HG03520 (cell line): ENCODE data around the gene C2CD2.

Experiments used
- ATAC-seq: cut with Tn5 transposase; IDR thresholded peaks from one replicate; pipeline ENCODE4 v1.9.1; 2021; ENCODE audit warnings: mild to moderate bottlenecking, moderate library complexity; ENCODE audit not compliant: unreplicated experiment

C2CD2 gene

GRCh38 chr21:41975391-41976272 lies 21.8 kb upstream of the C2CD2 start:
- no peak for ATAC-seq

GRCh38 chr21:41974752-41975053 lies 20.9 kb upstream of the C2CD2 start:
- no peak for ATAC-seq

GRCh38 chr21:41973861-41974751 lies 20.3 kb upstream of the C2CD2 start:
- no peak for ATAC-seq

GRCh38 chr21:41973427-41973831 lies 19.6 kb upstream of the C2CD2 start:
- ATAC-seq, result no peak

- ATAC-seq, result no peak
Observed at GRCh38 chr21:41972511-41973205, 18.8 kb upstream of the C2CD2 start.

GRCh38 chr21:41971891-41972290 lies 18.1 kb upstream of the C2CD2 start:
- ATAC-seq, result no peak

GRCh38 chr21:41970751-41971653 lies 17.2 kb upstream of the C2CD2 start:
- ATAC-seq, result no peak

- no peak for ATAC-seq
Observed at GRCh38 chr21:41970106-41970391, 16.2 kb upstream of the C2CD2 start.

- no peak for ATAC-seq
Observed at GRCh38 chr21:41967708-41968107, 13.9 kb upstream of the C2CD2 start.

- ATAC-seq, result no peak
Observed at GRCh38 chr21:41966872-41967621, 13.2 kb upstream of the C2CD2 start.

GRCh38 chr21:41966041-41966833 lies 12.4 kb upstream of the C2CD2 start:
- no peak for ATAC-seq

- ATAC-seq, result no peak
Observed at GRCh38 chr21:41965461-41966013, 11.7 kb upstream of the C2CD2 start.

- ATAC-seq, result no peak
Observed at GRCh38 chr21:41965045-41965444, 11.2 kb upstream of the C2CD2 start.

- ATAC-seq, result no peak
Observed at GRCh38 chr21:41964171-41964570, 10.4 kb upstream of the C2CD2 start.

GRCh38 chr21:41962425-41962966 lies 8.7 kb upstream of the C2CD2 start:
- no peak for ATAC-seq

GRCh38 chr21:41961753-41962152 lies 7.9 kb upstream of the C2CD2 start:
- no peak for ATAC-seq

- ATAC-seq, result no peak
Observed at GRCh38 chr21:41961282-41961701, 7.5 kb upstream of the C2CD2 start.

GRCh38 chr21:41960386-41960785 lies 6.6 kb upstream of the C2CD2 start:
- ATAC-seq, result no peak
